ENCODE measurements around the gene ODAD2. TPM values are rescaled to one million over a fixed set of nuclear protein-coding genes. Genes with fewer than 3 reads are reported as not detected.

ODAD2 gene
- total RNA-seq, 1 donor from 2014 or later = not detected

- Mint-ChIP-seq H3K4me1 (ENCODE audit: low read depth, unreplicated experiment) (no peaks in the 10 kb centered on the region), H3K27me3 (ENCODE audit: unreplicated experiment) (no peaks in the 10 kb centered on the region), H3K36me3 (ENCODE audit: unreplicated experiment) (no peaks in the 10 kb centered on the region), H3K27ac (ENCODE audit: unreplicated experiment) (no peak overlapping the region), H3K4me3 (ENCODE audit: unreplicated experiment) (no peak overlapping the region), H3K9me3 (ENCODE audit: unreplicated experiment) (peaks cover 1% of the 10 kb centered on the region)
- TF ChIP-seq, protein P1, sequence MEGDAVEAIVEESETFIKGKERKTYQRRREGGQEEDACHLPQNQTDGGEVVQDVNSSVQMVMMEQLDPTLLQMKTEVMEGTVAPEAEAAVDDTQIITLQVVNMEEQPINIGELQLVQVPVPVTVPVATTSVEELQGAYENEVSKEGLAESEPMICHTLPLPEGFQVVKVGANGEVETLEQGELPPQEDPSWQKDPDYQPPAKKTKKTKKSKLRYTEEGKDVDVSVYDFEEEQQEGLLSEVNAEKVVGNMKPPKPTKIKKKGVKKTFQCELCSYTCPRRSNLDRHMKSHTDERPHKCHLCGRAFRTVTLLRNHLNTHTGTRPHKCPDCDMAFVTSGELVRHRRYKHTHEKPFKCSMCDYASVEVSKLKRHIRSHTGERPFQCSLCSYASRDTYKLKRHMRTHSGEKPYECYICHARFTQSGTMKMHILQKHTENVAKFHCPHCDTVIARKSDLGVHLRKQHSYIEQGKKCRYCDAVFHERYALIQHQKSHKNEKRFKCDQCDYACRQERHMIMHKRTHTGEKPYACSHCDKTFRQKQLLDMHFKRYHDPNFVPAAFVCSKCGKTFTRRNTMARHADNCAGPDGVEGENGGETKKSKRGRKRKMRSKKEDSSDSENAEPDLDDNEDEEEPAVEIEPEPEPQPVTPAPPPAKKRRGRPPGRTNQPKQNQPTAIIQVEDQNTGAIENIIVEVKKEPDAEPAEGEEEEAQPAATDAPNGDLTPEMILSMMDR (IDR thresholded peaks at IDR 0.05; ENCODE audit: partially characterized antibody, unreplicated experiment) = no peak
- DNase-seq = no peak
Measured at GRCh38 chr10:28020993-28021982, 22.4 kb upstream of the ODAD2 start.

DNA sequence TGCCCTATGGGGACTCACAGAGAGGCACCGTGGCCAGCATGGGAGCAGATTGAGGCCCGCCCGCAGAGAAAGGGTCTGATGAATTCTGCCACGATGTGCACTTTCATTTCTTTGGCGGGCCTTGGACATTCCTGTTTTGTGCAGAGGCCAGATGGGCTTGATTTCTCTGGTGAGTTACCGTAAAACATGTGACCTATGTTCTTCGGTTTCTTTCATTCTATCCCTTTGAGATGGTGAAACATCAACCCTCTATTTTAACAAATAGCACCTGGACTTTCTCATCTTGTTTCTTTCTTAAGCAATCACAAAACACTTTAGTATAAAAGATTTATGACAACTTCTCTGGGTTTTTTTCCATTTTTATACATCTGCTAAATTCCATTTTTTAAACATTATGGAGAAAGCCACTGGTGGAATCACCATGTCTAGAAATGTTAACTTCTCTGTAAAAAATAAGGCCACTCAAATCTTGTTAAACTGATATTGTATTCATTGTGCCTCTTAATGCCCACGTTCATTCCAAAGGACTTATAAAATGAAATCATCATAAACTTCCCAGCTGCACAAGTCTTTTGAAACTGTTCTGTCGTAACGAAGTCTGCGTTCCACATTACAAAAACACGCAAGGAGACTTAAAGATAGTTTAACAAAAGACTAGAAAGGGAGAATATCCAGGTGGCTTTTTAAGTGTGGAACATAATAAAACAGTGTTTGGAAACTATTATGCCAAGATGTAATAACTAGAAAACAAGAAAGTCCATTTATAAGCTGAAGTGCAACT is 21.4 kb upstream of the ODAD2 start:
- TF ChIP-seq, protein P1 (IDR thresholded peaks at IDR 0.05; ENCODE audit: partially characterized antibody, unreplicated experiment) = no peak

GRCh38 chr10:28014651-28015050 is 15.8 kb upstream of the ODAD2 start:
- no peak overlapping the region for H3K4me3 Mint-ChIP-seq (ENCODE audit: unreplicated experiment)
- peaks cover 9% of the 10 kb centered on the region for H3K4me1 Mint-ChIP-seq (ENCODE audit: low read depth, unreplicated experiment)
- no peaks in the 10 kb centered on the region for H3K36me3 Mint-ChIP-seq (ENCODE audit: unreplicated experiment)
- no peak overlapping the region for H3K27ac Mint-ChIP-seq (ENCODE audit: unreplicated experiment)
- H3K9me3 Mint-ChIP-seq (ENCODE audit: unreplicated experiment) = no peaks in the 10 kb centered on the region
- no peaks in the 10 kb centered on the region for H3K27me3 Mint-ChIP-seq (ENCODE audit: unreplicated experiment)
- no peak for DNase-seq
- TF ChIP-seq, protein P1 (IDR thresholded peaks at IDR 0.05; ENCODE audit: partially characterized antibody, unreplicated experiment) = no peak

More for the DNA sequence above, 21.4 kb upstream of the ODAD2 start:
- no peak for DNase-seq
- Mint-ChIP-seq H3K9me3 (ENCODE audit: unreplicated experiment) (peaks cover 1% of the 10 kb centered on the region), H3K36me3 (ENCODE audit: unreplicated experiment) (no peaks in the 10 kb centered on the region), H3K4me3 (ENCODE audit: unreplicated experiment) (no peak overlapping the region), H3K27me3 (ENCODE audit: unreplicated experiment) (no peaks in the 10 kb centered on the region), H3K4me1 (ENCODE audit: low read depth, unreplicated experiment) (no peaks in the 10 kb centered on the region), H3K27ac (ENCODE audit: unreplicated experiment) (no peak overlapping the region)

GRCh38 chr10:28012990-28013515 is 14.2 kb upstream of the ODAD2 start:
- H3K9me3 Mint-ChIP-seq (ENCODE audit: unreplicated experiment) = no peaks in the 10 kb centered on the region
- no peak overlapping the region for H3K27ac Mint-ChIP-seq (ENCODE audit: unreplicated experiment)
- H3K27me3 Mint-ChIP-seq (ENCODE audit: unreplicated experiment) = no peaks in the 10 kb centered on the region
- TF ChIP-seq, protein P1 (IDR thresholded peaks at IDR 0.05; ENCODE audit: partially characterized antibody, unreplicated experiment) = no peak
- H3K4me3 Mint-ChIP-seq (ENCODE audit: unreplicated experiment) = no peak overlapping the region
- no peak for DNase-seq
- H3K4me1 Mint-ChIP-seq (ENCODE audit: low read depth, unreplicated experiment) = peaks cover 9% of the 10 kb centered on the region
- H3K36me3 Mint-ChIP-seq (ENCODE audit: unreplicated experiment) = no peaks in the 10 kb centered on the region
